NCI-H1930 (cell line): ENCODE results near the gene DCAF16.
"Not testable (repeated sequence)": the region's sequence is repeated elsewhere in the genome, so short reads cannot be mapped to it uniquely, and the experiment has no call there.

Experiments
- DNase-seq, 2 experiments: peaks; one replicate each; lab custom pipeline; 2025; lab: John Stamatoyannopoulos, UW

Gene DCAF16

DNA sequence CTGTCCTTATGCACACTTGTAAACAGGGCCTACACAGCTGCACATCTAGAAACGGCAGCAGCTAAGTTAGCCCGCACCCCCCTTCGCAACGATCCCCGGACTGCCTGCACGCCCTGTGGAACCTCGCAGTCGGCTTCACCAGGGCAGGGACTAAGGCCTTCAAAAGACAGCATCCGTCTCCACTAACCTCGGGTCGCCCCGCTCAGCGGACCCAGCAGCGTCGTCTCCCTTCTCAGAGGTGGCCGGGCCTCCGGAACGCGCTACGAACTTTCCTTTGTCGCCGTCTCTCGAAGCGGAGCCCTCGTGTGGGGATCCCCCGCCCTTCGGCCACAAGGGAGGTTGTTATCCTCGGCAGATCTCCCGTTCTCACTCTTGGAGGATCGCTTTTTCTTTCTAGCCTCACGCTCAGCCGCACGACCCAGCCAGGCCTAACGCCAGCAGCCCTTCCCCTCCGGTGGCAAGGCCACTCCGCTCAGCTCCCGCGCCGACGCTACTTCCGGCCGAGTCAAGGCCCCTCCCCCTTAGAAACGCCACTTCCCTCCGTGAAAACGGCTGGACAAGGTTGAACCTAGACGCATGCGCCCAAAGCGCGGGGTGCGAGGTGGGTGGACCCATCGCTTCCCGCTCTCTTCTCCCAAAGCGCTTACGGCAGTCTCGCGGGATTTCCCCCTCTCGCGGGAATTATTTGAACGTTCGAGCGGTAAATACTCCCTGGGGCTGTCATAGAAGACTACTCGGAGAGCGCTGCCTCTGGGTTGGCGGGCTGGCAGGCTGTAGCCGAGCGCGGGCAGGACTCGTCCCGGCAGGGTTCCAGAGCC is at the start of gene DCAF16, which contains the start of gene NCAPG:
Gene DCAF16 (minus strand): TSS at position 498 of the 818 bp plus-strand sequence. CDS start 6,616 bp downstream, outside the sequence.
Gene NCAPG (plus strand): TSS at position 720 of the 818 bp plus-strand sequence. CDS start 99 bp downstream, outside the sequence.
- DNase-seq = peak; percentile 98 to 99

DNA sequence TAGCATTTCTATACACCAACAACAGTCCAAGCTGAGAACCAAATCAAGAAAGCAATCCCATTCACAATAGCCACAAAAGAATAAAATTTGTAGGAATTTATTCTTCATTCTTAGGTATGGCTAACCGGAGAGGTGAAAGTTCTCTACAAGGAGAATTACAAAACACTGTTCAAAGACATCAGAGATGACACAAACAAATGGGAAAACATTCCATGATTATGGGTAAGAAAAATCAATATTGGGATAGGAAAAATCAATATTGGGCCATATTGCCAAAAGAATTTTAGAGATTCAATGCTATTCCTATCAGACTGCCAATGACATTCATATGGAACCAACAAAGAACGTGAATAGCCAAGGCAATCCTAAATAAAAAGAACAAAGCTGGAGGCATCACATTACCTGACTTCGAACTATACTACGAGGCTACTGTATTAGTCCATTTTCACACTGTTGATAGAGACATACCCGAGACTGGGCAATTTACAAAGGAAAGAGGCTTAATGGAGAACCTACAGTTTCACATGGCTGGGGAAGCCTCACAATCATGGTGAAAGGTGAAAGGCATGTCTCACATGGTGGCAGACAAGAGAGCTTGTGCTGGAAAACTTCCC is 49.3 kb upstream of the DCAF16 start:
- no peak for DNase-seq

DNA sequence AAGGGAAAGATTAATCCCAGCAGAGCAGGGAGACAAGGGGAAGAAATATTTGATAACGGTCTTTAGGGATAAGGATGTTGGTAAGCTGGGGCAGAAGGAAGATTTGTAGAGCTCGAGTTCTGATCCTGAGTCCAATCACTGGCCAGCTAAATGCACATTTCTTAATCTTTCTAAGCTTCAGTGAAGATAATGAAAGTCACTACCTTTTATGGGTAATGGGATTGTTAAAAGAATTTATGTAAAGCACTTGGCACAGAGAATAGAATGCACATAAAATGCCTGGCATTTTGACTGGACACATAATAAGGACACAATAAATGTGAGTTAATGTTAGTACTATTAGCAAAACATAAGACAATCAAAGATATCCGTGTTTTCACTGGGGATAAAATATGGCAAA is 43.5 kb upstream of the DCAF16 start:
- no peak for DNase-seq

DNA sequence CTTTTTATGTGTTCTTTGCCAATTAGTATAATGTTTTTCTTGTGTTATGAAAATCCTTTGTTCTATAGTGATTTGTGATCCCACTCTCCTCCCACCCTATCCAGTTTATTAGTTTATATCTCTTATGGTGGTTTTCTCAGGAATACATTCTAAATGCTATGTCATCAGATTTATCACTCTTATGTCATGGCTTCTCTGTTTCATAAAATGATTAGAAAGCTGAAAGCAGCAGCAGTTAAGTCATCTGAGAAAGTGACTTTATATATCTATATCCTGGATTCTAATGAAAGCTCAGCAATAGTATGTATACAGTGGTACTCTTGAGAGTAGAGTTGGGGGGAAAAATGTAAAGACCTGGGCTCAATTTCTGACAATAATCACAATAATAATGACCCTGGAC is 41.4 kb upstream of the DCAF16 start:
- DNase-seq = no peak

DNA sequence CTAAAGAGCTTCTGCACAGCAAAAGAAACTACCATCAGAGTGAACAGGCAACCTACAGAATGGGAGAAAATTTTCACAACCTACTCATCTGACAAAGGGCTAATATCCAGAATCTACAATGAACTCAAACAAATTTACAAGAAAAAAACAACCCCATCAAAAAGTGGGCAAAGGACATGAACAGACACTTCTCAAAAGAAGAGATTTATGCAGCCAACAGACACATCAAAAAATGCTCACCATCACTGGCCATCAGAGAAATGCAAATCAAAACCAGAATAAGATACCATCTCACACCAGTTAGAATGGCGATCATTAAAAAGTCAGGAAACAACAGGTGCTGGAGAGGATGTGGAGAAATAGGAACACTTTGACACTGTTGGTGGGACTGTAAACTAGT is 39.7 kb upstream of the DCAF16 start:
- not testable (repeated sequence) for DNase-seq

DNA sequence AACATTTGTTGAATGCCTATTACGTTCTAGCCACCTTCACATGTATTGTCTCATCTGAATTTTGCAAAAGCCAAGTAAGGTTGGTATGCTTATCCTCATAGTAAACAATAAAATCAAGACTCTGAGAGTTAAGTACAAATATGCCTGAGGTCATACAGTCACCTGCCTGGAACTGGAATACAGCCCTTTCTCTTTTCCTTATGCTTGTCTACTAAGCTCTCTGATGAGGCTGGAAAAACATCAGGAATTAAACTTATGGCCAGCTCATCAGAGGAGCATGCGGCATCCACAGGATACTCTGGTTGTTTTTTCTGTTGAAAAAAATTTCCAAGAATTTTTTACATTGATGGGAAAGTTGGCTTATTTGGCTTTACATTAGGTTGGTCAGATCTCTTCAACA is 35.7 kb upstream of the DCAF16 start:
- DNase-seq = no peak

DNA sequence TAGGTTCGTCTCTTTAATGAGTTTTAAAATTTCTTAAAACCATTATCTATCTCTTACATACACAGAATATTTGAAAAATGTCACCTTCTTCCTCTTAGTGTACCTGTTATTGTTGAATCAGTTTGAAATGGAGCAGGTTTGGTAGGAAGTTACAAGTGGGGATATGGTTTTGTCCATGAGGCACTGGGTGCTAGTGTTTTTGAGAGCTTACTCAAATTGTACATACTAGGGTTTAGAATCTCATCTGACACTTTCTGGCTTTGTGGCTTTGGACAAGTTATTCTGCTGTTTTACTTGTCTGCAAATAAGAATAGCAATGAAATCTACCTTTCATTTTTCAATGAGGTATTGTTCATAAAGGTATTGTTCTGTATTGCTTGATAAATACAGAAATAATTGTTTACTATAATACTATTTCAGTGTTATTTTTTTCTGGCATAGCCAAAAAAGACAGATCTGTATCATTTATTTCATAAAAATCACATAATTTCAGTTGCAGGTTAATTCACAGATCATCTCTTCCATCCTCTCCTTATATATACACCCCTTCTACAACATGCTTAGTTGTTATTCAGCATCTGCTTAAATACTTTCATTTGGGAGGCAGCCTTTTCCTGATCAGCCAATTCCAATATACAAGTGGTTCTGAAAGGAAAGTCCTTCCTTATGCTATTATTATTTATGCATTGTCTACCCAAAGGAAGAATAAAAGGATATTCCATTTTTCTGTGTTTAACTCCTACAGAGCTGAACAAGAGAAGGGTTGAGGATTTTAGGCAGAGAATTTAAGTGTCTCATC is 13.5 kb upstream of the DCAF16 start:
- DNase-seq = no peak

DNA sequence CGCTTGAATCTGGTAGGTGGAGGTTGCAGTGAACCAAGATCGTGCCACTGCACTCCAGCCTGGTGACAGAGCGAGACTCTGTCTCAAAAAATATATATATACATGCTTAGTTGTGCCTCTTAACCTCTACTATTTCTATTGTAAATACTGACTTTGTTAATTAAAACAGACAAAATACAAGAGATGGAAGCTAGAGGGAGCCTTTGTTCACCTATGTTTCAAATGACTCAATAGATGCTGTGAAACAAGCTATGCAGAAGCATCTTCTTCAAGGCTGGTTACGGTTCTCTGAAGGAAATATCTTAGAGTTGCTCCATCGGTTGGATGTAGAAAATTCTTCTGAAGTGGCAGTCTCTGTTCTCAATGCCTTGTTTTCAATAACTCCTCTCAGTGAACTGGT is 6.5 kb upstream of the DCAF16 start:
- DNase-seq = no peak

DNA sequence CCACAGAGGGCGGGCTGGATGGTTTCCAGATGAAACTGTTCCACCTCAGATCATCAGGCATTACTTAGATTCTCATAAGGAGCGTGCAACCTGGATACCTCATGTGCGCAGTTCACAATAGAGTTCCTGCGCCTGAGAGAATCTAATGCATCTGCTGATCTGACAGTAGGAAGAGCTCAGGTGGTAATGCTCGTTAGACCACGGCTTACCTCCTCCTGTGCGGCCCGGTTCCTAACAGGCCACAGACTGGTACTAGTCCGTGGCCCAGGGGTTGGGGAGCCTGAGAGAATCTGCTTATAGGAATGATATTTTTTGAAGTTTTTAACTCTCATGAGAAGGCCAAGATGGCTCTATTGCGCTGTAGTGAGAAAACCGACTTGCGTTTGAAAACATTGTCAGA is 5.6 kb upstream of the DCAF16 start:
- DNase-seq = no peak

DNA sequence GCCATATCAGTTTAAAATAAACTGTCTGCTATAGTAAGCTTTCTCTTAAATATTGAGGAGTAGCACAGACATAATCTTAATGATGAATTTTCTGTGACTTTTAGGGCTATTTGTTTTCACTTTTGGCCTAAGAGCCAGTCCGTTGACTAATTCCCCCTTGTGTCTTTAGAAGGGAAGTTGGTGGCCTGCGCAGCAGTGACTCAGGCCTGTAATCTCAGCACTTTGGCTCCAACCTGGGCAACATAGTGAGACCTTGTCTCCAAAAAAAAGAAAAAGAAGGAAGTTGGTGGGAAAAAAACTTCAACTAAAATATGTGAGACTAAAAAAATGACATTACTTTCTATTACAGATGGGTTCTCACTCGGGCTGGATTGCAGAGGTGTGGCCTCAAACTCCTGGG is 3.6 kb upstream of the DCAF16 start:
- DNase-seq = no peak

DNA sequence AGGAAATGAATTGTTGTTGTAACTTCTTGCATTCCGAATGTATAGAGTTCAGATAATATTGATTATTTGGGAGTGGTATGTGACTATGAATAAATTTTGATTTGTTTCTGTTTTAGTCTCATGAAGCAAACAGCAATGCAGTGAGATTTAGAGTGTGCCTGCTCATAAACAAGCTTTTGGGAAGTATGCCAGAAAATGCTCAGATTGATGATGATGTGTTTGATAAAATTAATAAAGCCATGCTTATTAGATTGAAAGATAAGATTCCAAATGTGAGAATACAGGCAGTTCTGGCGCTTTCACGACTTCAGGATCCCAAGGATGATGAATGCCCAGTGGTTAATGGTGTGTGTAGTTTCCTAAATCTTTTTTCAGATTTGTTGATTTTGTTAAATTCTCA is 2.2 kb upstream of the DCAF16 start:
- DNase-seq = no peak

DNA sequence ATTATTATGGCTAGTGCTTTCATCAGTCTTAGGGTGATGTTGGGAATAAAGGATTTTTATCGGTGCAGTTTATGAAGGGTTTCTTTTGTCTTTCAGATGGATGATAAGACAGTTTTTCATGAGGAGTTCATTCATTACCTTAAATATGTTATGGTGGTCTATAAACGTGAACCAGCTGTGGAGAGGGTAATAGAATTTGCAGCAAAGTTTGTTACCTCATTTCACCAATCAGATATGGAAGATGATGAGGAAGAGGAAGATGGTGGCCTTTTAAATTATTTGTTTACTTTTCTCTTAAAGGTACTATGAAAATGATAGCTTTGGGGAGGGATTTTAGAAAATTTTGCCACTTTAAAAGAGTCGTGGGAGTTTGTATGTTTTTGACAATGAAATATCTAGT is 1.6 kb upstream of the DCAF16 start:
- DNase-seq = no peak

DNA sequence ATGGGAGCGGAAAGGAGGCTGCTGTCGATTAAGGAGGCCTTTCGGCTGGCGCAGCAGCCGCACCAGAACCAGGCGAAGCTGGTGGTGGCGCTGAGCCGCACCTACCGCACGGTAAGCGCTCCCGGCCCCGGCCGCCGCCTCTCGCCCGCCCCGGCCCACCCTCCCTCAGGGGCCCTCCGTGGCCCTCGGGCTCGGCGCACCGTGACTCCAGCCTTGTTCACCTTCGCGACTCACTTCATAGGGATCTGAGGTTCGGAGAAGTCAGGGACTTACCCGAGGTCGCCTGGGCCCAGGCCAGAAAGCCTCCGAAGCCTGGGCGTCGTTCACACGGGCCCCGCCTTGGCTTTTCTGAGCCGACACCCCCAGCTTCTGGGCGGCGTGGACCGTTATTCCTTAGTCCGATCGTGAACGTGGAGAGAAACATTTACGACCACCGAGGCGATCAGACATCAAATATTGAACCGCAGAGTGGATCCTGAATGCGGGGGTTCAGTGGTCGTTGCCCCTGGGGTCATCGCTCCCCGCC is 584 bp upstream of the DCAF16 start:
- no peak for DNase-seq

DNA sequence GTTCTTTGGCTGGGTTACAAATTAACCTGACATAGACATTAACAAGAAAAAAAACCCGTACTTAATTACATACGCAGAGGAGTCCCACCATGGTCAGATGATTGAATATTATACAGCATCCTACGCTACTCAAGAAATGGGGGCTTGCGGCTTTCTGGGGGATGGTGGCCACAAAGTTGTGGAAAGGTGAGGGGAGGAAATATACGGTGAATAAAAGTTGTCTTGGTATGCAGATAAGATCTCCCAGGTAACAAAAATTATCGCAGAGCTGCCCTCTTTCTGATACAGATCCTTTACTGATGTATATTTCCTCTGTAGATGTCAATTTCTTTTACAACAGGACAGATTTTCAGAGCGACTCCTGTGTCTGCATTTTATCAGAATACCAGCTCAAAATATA is 890 bp downstream of the DCAF16 start:
- no peak for DNase-seq

DNA sequence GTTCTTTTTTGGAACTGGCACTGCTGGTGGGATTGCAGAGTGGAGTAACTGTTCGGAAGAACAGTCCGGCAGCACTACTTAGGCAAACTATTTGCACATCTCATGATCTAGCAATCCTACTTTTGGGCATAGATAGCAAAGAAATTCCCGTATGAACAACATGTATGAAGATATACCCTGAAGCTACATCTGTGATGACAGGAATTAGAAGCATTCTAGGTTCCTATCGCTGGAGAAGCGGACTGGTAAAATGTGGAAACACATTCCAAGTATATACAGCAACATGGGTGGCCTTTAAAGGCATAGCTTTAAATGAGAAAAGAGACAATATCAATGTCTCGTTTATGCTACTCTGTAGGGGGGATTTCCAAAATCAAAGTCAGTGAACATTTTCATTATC is 3.1 kb downstream of the DCAF16 start:
- no peak for DNase-seq

DNA sequence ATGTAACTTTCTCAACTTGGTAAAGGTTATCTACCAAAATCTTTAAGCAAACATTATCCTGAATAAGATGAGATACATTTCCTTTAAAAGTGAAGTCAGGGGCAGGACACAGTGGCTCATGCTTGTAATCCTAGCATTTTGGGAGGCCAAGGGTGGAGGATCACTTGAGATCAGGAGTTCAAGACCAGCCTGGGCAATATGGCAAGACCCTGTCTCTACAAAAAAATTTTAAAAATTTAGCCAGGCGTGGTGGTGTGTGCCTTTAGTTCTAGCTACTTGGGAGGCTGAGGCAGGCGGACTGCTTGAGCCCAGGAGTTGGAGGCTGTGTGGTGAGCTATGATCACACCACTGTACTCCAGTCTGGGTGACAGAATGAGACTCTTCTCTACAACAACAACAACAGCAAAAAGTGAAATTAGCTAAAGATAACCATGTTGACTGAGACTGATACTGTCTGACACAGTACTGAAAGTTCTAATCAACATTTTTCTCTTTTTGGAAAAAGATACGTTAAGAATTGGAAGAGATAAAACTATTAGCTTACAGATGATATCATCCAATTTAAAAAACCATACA is 4.9 kb downstream of the DCAF16 start:
- no peak for DNase-seq

DNA sequence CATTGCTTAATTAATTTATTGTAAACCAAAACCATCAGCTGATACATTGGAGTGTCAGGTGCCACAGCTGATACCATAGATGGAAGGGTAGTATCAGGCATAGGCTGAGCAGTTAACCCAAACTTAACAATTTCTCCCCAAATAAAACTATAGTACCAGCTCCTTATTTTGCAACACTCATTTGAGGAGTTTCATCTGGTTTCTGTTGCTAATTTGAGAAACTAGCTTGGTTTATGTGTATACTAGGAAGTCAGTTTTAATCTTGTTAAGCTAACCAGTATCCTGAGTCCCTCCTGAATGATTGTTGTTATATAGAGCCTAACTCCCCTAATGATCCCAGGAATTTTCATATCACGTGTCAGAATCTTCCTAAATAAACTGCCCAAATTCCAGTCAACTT is 12.7 kb downstream of the DCAF16 start:
- DNase-seq = no peak

DNA sequence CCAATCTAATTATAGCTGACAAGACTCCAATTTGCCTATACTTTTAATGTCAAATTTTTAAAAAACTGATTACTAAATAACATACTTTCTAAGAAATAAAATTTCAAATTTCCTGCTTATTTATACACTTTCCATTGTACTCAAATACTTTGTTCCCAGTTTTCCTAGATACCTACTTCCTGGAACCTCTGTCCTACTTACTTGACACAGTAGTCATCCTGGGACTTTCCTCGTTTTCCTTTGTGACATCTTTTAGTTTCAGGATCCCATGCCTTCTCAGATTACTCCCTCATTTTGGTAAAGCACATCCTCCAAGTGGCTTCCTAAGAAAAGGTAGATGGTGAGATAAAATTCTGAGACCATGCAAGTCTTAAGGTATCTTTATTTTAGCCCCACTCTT is 15.8 kb downstream of the DCAF16 start:
- DNase-seq = no peak

DNA sequence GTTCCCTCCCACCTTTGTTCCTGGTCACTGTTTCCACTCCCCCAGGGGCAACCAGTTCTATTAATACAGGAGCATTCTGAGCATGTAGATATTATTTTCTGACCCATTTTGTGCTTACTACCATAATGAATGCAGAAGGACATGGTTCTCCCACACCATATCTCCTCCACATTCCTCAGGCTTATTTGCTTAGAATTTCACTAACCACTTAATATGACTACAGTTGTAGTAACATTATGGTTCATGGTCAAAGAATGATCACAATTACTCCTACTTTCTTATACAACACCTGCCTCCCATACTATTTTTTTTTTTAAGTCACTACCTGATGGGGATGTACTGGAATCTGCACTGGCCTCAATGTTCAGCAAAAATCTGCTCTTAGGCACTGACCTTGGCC is 21.6 kb downstream of the DCAF16 start:
- no peak for DNase-seq

DNA sequence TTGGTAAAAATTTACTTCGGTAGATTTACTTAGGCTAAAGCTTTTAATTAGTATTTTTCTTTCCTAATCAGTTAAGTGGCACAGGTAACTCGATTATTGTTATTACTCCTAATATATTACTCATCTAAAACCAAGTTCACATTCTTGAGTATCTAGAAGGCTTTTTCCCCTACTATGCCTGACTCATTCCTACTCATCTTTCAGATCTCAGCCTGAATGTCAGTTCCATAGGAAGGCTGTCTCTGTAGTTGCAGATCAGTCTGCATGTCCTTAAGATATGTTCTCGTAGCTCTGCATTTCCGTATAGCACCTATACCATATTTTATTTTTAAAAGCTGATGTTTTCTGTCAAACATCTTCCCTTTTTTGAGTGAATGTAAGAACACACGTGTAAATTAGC is 23.2 kb downstream of the DCAF16 start:
- DNase-seq = no peak

DNA sequence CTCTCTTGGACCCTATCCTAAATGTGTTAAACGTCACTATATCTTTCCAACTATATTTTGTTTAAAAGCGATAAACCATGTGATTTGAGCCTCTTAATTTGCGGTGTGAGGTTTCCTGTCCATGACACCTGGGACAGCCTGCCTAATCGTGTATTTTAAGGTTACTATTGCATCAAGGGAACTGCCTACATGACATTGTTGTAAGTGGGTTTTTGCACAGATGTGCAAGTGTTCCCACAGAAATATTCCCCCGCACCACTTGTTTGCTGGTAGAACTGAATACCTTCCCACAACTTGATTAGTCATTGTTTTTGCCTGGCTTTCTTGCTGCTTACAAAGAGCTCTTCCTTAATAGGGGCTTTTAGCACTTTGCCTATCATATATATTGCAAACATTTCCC is 24.0 kb downstream of the DCAF16 start:
- DNase-seq = no peak

DNA sequence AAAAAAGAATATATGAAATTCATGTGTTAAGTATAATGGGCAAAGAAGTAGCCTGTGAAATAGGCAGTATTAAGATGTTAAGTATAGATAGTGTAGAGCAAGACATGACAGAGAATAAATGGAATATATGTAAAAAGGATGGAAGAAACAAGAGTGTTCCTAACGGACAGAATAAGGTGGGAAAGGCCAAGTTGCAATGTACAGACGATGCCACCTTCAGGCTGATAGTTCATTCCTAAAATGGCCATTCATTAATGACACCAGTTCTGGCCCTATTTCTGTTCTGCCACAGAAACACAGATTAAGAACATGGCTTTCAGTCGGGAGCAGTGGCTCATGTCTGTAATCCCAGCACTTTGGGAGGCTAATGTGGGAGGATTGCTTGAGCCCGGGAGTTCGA is 24.7 kb downstream of the DCAF16 start:
- no peak for DNase-seq
